ENCODE measurements around the gene P2RX7. TPM values are rescaled to one million over a fixed set of nuclear protein-coding genes. Genes with fewer than 3 reads are reported as not detected.
"Not testable (repeated sequence)": the region's sequence is repeated elsewhere in the genome, so short reads cannot be mapped to it uniquely, and the experiment has no call there.

The P2RX7 gene
- polyA plus RNA-seq, 4 donors = 0.63 to 1.4 (median 1.2) TPM

GRCh38 chr12:121223292-121224285 is 90.9 kb downstream of the P2RX7 start:
- no peak for DNase-seq (ENCODE audit: low read depth in 4 of 4, low spot score in 3 of 4)

DNA sequence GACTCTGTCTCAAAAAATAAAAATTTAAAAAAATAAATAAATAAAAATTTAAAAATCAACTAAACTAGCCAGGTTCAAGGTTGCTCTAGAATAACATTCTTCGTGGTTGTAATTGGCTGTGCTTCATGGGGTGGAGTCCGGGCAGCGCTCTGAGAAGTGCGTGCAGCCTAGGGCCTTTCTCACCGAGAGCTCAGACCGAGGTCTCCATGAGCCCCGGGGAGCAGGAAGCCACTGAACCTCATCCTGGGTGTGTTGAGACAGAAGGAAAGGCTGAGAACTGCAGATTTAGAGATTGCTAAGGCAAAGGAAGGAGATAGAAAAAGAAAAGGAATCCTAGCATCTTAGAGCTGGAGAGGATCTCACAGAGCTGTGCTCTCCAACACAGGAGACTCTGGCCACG is 91.9 kb downstream of the P2RX7 start:
- no peak for DNase-seq (ENCODE audit: low read depth in 4 of 4, low spot score in 3 of 4)

DNA sequence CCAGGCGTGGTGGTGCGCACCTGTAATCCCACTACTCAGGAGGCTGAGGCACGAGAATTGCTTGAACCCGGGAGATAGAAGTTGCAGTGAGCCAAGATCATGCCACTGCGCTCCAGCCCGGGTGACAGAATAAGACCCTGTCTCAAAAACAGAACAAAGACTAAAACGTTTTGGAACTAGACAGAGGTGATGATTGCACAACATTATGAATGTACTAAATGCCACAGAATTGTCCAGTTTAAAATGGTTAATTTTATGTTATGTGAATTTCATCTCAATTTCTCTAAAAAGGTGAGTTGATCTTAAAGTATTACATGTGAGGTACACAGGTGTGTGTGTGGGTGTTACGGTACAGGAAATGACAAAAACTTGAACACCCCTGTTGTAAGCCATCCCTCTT is 93.7 kb downstream of the P2RX7 start:
- no peak for DNase-seq (ENCODE audit: low read depth in 4 of 4, low spot score in 3 of 4)

DNA sequence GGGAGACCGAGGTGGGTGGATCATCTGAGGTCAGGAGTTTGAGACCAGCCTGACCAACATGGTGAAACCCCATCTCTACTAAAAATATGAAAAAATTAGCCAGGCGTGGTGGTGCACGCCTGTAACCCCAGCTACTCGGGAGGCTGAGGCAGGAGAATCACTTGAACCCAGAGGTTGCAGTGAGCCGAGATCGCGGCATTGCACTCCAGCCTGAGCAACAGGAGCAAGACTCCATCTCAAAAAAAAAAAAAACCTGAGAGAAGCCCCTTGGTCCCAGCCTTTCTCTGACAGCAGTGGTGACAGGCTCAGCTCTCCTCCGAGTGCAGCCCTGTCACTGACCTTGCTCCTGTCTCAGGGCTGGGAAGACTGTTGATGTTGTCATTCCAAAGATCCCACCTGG is 94.2 kb downstream of the P2RX7 start:
- DNase-seq (ENCODE audit: low read depth in 4 of 4, low spot score in 3 of 4) = not testable (repeated sequence)

- no peak for DNase-seq (ENCODE audit: low read depth in 4 of 4, low spot score in 3 of 4)
Observed at GRCh38 chr12:121227294-121227693, 94.6 kb downstream of the P2RX7 start.

- no peak for DNase-seq (ENCODE audit: low read depth in 4 of 4, low spot score in 3 of 4)
Observed at GRCh38 chr12:121228919-121229665, 96.4 kb downstream of the P2RX7 start.

DNA sequence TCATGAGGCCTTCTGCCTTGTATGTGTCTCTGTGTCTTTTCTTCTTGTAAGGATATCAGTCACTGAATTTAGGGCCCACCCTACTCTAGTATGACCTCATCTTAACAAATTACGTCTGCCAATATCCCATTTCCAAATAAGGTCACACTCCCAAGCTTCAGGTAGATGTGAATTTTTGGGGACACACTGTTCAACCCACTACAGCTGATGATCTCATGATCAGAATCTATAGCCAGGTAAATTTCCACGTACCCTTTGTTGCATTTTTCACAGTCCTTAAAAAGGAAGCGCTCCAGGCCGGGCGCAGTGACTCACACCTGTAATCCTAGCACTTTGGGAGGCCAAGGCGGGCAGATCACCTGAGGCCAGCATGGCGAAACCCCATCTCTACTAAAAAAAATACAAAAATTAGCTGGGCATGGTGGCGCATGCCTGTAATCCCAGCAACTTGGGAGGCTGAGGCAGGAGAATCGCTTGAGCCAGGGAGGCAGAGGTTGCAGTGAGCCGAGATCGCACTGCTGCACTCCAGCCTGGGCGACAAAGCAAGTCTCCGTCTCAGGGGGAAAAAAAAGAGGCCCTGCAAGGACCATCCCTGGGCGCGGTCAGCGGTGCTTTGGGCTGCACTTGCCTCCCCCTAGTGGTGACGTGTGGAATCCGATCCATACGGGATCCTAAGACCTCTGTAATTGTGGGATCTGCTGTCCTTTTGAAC is 97.3 kb downstream of the P2RX7 start:
- not testable (repeated sequence) for DNase-seq (ENCODE audit: low read depth in 4 of 4, low spot score in 3 of 4)

GRCh38 chr12:121230538-121230907 is 97.8 kb downstream of the P2RX7 start:
- DNase-seq (ENCODE audit: low read depth in 4 of 4, low spot score in 3 of 4) = no peak

GRCh38 chr12:121232163-121232562 is 99.5 kb downstream of the P2RX7 start:
- no peak for DNase-seq (ENCODE audit: low read depth in 4 of 4, low spot score in 3 of 4)

DNA sequence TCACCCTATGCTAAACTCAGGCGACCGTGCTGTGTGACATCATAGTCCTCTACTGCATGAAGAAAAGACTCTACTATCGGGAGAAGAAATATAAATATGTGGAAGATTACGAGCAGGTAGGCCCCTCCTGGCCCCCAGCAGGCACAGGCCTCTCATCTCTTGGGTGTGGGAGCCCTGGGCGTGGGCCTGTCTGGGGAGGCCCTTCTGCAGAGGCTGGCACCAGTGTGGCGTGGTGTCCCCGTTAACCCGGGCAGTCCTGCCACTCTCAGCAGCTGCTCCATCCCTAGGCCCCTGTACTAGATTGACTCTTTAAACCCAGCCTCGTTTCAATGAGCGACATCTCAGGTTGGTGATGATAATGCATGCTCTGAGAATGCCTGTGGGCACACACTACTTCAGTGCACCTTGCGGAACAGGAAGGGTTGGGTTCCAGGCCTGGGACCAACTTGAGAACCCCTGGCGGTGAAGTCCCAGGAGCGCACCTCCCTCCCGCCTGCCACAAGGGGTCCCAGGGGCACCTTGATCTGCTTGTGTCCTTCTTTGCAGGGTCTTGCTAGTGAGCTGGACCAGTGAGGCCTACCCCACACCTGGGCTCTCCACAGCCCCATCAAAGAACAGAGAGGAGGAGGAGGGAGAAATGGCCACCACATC is 100.4 kb downstream of the P2RX7 start:
- no peak for DNase-seq (ENCODE audit: low read depth in 4 of 4, low spot score in 3 of 4)

DNA sequence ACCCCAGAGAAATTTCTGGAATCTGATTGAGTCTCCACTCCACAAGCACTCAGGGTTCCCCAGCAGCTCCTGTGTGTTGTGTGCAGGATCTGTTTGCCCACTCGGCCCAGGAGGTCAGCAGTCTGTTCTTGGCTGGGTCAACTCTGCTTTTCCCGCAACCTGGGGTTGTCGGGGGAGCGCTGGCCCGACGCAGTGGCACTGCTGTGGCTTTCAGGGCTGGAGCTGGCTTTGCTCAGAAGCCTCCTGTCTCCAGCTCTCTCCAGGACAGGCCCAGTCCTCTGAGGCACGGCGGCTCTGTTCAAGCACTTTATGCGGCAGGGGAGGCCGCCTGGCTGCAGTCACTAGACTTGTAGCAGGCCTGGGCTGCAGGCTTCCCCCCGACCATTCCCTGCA is 100.9 kb downstream of the P2RX7 start:
- no peak for DNase-seq (ENCODE audit: low read depth in 4 of 4, low spot score in 3 of 4)

DNA sequence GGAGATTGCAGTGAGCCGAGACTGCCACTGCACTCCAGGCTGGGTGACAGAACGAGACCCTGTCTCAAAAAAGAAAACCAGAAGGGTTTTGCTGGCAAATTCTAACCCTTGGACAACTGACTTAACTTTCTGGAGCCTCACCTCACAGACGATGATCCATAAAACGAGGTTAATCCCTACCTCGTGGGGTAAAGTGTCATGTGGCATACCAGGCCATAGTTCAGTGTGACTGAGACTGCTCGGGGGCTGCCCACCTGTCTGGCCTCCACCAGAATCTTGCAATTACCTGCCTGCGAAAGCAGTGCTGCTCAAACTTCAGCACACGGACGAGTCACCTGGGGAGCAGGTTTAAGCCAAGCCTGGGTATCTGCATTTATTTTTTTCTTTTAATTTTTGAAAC is 104.1 kb downstream of the P2RX7 start:
- DNase-seq (ENCODE audit: low read depth in 4 of 4, low spot score in 3 of 4) = no peak

GRCh38 chr12:121237415-121237814 is 104.7 kb downstream of the P2RX7 start:
- DNase-seq (ENCODE audit: low read depth in 4 of 4, low spot score in 3 of 4) = no peak

Other genes starting within 250 kb of the P2RX7 start
- gene SPPL3, start 228.5 kb upstream of the P2RX7 start, polyA plus RNA-seq (ENCODE audit: insufficient read length in 4 of 4) = 10 to 100 TPM; 73.1 to 93.3 (median 85.5) TPM
- 10 to 100 TPM in 2 of 4 donors, 1 to 10 TPM in 1, under 1 TPM in 1; 0.22 to 20.9 (median 11.1) TPM for gene HNF1A, start 154.3 kb upstream of the P2RX7 start, polyA plus RNA-seq (ENCODE audit: insufficient read length in 4 of 4)
- gene C12orf43, start 116.4 kb upstream of the P2RX7 start, polyA plus RNA-seq (ENCODE audit: insufficient read length in 4 of 4) = 10 to 100 TPM; 16.2 to 19.8 (median 16.7) TPM
- under 1 TPM; 0.12 to 0.63 (median 0.20) TPM for gene OASL, start 93.6 kb upstream of the P2RX7 start, polyA plus RNA-seq (ENCODE audit: insufficient read length in 4 of 4)
- gene P2RX4, start 77.3 kb downstream of the P2RX7 start, polyA plus RNA-seq (ENCODE audit: insufficient read length in 4 of 4) = 10 to 100 TPM; 23.9 to 39.9 (median 30.6) TPM
- 10 to 100 TPM; 32.8 to 40.6 (median 37.6) TPM for gene CAMKK2, start 163.8 kb downstream of the P2RX7 start, polyA plus RNA-seq (ENCODE audit: insufficient read length in 4 of 4)
- gene ANAPC5, start 219.5 kb downstream of the P2RX7 start, polyA plus RNA-seq (ENCODE audit: insufficient read length in 4 of 4) = 100 to 1,000 TPM; 141 to 185 (median 151) TPM

Measured in left renal pelvis (tissue), 4 donors.